Psoas muscle (tissue), 8 donors: ENCODE results near the gene TMTC2. TPM values are rescaled to one million over a fixed set of nuclear protein-coding genes. Genes with fewer than 3 reads are reported as not detected.

Experiments
- ATAC-seq, 4 donors: fragments of 200-7000 bp; cut with Tn5 transposase; one replicate each; pipeline ENCODE4 v1.9.1; 2020; ENCODE audit warnings: moderate library complexity in 3 of 4, mild to moderate bottlenecking in 2 of 4
- DNase-seq, 2 donors: peaks; one replicate each; pipeline ENCODE4 v3.0.0-alpha.2; 2020
- H3K27ac ChIP-seq: fragments of 200-600 bp; one replicate; pipeline ENCODE4 v1.8.0; 2022
- H3K27me3 ChIP-seq, 3 donors: fragments of 200-600 bp in 1 of 3; one replicate each; pipeline versions ENCODE4 v1.6.1 to v1.8.0; 2013 to 2022; ENCODE audit warnings: low read length in 2 of 3, mild to moderate bottlenecking in 2 of 3, moderate library complexity in 1 of 3; ENCODE audit not compliant: insufficient read depth in 3 of 3
- H3K36me3 ChIP-seq, 2 donors: fragments of 200-600 bp in 1 of 2; one replicate each; pipeline versions ENCODE4 v1.6.1 to v1.8.0; 2013 to 2022; ENCODE audit warnings: low read depth in 1 of 2, mild to moderate bottlenecking in 1 of 2, moderate library complexity in 1 of 2; ENCODE audit not compliant: insufficient read depth in 1 of 2
- H3K4me1 ChIP-seq: fragments of 200-600 bp; one replicate; pipeline ENCODE4 v1.8.0; 2022
- H3K4me3 ChIP-seq: fragments of 200-600 bp; one replicate; pipeline ENCODE4 v1.8.0; 2022; ENCODE audit warnings: mild to moderate bottlenecking
- H3K9me3 ChIP-seq: fragments of 200-600 bp; one replicate; pipeline ENCODE4 v1.8.0; 2022
- WGBS, 3 donors: extraction: QIAGEN DNeasy Blood & Tissue Kit; methylation state at CpG; one replicate each; pipeline versions ENCODE4 v1.1.6 to v1.1.7; 2013; 5-methylcytosine and 5-hydroxymethylcytosine counted together
- intact Hi-C, 2 donors: fragments of 100-400 bp; cut with DNase I; formaldehyde crosslinking; loops; one replicate each; pipeline versions ENCODE4 v1.11.0 to v1.14.2; 2022
- polyA plus RNA-seq, 3 donors: library from polyadenylated mRNA; stranded (reverse); fragments of 200-250 nt; gene quantifications; one replicate each; pipeline ENCODE4 v1.2.3, GENCODE V29; 2013
- total RNA-seq, 4 donors: library from RNA; stranded (reverse); fragmentation: NEBNext Ultra II Directional in 2 of 4; extraction: Animal tissue kit (Norgen Biotek cat#: 25700) in 2 of 4; gene quantifications; one replicate each; pipeline versions ENCODE4 v1.2.1 to v1.2.4, GENCODE V29; 2021 to 2023
- TF ChIP-seq, protein P1 (sequence below): fragments of 200-600 bp; IDR thresholded peaks from one replicate; pipeline ENCODE4 v1.8.0; 2022; ENCODE audit warnings: antibody characterized with exemption
- donor health status: healthy with polysubstance abuse.
- donor health status: DM: no; HTN: no; CAD: no; lungs with moderate emphysema.
- donor health status: Bipolar disorder and iron deficiency.
- donor health status: healthy.
- donor health status: DM: yes; HTN: yes; CAD: no.
- donor health status: DM: no; HTN: no; CAD: no.
- donor health status: DM: no; HTN: no; CAD: no.
- donor health status: DM: yes; HTN: yes; CAD: no.

The TMTC2 gene
- total and polyA plus RNA-seq, 7 donors: 0.85 to 2.7 (median 1.8) TPM

DNA sequence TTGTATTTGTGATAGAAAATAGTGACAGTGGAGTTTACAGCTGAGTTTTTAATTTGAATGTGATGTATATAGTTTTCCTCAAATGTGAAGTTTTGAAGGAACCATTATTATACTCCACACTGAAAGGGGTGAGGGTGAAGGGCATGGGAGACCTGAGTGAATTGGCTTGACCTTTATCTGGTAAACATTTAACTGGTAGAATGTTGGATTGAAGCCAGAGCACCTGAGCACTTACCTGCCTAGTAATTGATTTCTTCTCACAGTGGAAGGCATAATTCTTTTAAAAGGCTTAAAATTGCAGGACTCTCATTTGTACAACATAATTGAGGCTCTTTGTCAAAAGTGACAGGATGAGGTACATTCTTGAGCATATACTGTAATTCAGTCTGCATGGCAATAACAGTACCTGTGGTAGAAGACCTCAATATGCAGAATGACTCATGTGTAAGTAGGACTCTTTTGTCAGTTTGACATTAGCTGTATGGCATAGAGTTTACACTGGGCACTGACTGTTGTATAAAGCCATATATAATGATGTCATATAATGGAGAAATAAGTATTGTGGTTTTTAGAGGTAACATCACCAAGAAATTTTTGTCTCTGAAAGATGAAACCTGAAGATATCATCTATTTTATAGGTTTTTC, 309.6 kb downstream of the TMTC2 start:
- Histone ChIP-seq H3K4me3 (no peak overlapping the region), H3K27ac (no peak overlapping the region), H3K4me1 (no peaks in the 10 kb centered on the region), H3K27me3 (no peaks in the 10 kb centered on the region), H3K36me3 (no peaks in the 10 kb centered on the region), H3K9me3 (no peaks in the 10 kb centered on the region)
- ATAC-seq (no peak), DNase-seq (no peak)
- intact Hi-C loops: no loop called here
- TF ChIP-seq, protein P1, sequence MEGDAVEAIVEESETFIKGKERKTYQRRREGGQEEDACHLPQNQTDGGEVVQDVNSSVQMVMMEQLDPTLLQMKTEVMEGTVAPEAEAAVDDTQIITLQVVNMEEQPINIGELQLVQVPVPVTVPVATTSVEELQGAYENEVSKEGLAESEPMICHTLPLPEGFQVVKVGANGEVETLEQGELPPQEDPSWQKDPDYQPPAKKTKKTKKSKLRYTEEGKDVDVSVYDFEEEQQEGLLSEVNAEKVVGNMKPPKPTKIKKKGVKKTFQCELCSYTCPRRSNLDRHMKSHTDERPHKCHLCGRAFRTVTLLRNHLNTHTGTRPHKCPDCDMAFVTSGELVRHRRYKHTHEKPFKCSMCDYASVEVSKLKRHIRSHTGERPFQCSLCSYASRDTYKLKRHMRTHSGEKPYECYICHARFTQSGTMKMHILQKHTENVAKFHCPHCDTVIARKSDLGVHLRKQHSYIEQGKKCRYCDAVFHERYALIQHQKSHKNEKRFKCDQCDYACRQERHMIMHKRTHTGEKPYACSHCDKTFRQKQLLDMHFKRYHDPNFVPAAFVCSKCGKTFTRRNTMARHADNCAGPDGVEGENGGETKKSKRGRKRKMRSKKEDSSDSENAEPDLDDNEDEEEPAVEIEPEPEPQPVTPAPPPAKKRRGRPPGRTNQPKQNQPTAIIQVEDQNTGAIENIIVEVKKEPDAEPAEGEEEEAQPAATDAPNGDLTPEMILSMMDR: no peak

DNA sequence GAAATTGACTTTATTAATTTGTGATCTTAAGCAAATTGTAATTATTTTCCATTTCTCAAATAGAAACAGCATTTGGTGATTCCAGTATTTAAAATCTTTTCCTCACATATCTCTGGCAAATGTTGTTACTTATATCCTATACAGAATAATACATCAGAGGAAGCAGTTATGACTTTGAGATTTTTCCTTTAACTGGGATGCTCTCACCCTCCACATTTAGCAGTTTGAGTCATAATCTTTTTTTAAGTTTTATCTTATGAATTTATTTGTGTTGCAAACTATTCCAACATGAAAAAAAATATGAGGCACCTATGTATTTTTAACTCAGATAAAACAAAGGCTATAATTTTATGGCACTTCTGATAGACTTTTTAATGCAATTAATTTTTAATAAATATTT, 311.8 kb downstream of the TMTC2 start:
- intact Hi-C loops: no loop called here
- Histone ChIP-seq H3K9me3 (no peaks in the 10 kb centered on the region), H3K4me1 (no peaks in the 10 kb centered on the region), H3K27me3 (no peaks in the 10 kb centered on the region), H3K27ac (no peak overlapping the region), H3K36me3 (no peaks in the 10 kb centered on the region), H3K4me3 (no peak overlapping the region)
- DNase-seq (no peak), ATAC-seq (no peak)
- TF ChIP-seq, protein P1: no peak

DNA sequence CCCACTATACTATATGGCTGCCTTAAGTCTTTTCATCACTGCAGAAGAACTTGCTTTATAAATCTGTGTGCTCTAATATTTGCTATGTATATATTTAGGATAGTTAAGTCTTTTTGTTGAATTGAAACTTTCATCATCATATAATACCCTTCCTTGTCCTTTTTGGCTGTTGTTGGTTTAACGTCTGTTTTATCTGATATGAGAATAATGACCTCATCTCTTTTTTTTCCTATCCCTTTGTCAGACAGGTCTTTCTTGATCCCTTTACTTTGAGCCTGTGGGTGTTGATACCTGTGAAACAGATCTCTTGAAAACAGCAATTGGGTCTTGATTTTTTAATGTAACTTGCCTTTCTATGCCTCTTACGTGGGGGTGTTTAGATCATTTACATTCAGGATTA, 316.3 kb downstream of the TMTC2 start:
- Histone ChIP-seq H3K9me3 (no peaks in the 10 kb centered on the region), H3K4me1 (no peaks in the 10 kb centered on the region), H3K27ac (no peak overlapping the region), H3K36me3 (no peaks in the 10 kb centered on the region), H3K4me3 (no peak overlapping the region), H3K27me3 (no peaks in the 10 kb centered on the region)
- intact Hi-C loops: no loop called here
- TF ChIP-seq, protein P1: no peak
- ATAC-seq (no peak), DNase-seq (no peak)
- 47 to 49% (median 49%) methylated on average over 2 of the region's 2 CpGs for WGBS, 3 donors

DNA sequence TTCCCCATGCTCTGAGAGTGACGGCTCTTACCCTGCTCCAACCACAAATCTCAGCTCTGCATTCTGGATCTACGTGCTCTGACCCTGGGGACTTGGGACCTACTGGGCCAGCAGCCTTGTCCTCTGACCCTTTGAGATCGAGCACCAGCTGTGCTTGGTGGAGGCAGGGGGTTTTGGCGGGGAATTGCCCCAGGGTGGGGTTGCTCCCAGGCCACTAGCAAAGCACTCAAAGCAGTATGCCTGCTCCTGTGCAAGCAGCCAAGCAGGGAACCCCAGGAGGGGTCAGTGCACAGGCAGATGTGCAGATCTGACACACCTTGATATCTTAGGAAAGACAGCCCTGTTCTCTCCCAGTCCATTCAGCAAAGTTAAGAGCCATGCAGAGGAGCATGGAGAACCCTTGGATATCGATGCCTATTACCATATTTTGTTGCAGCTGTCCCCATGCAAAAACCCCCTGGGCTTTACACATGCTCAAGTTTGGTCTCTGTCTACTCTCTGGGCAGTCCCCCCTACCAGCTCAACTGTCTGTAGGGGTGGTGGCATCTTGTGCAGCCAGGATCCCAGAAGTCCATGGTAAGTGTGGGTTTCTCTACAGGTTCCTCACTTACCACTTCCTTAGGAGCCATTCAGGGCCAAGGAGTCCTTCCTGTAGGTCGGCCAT, 319.0 kb downstream of the TMTC2 start:
- 88 to 93% (median 91%) methylated on average over 6 of the region's 6 CpGs for WGBS, 3 donors
- Histone ChIP-seq H3K27ac (no peak overlapping the region), H3K9me3 (no peaks in the 10 kb centered on the region), H3K36me3 (no peaks in the 10 kb centered on the region), H3K4me3 (no peak overlapping the region), H3K27me3 (no peaks in the 10 kb centered on the region), H3K4me1 (no peaks in the 10 kb centered on the region)
- intact Hi-C loops: no loop called here
- ATAC-seq: no peak
- DNase-seq: no peak
- TF ChIP-seq, protein P1: no peak

DNA sequence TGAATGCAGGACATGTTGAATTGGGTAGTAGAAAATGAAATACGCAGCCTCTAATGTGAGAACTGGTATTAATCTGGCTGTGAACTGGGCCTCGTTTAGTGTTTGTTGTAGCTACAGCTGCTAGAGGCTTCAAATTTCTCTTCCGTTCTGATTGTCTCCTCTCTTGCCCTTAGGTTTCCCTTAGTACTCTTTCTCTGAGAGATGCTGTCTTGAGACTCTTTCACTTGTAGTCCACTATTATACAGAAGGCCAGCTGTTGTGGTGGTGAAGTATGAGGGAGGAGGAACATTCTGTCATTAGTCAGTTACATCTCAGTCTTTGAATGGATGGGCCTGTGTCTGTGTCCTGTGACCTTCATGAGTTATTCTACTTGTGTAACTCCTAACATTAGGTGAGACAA, 322.0 kb downstream of the TMTC2 start:
- no peaks in the 10 kb centered on the region for H3K9me3 ChIP-seq
- intact Hi-C loops: no loop called here
- H3K4me3 ChIP-seq: no peak overlapping the region
- H3K27me3 ChIP-seq: no peaks in the 10 kb centered on the region
- no peaks in the 10 kb centered on the region for H3K4me1 ChIP-seq
- TF ChIP-seq, protein P1: no peak
- ATAC-seq (no peak), DNase-seq (no peak)
- no peak overlapping the region for H3K27ac ChIP-seq
- H3K36me3 ChIP-seq: no peaks in the 10 kb centered on the region
- WGBS, 3 donors: 46 to 52% (median 47%) methylated on average over 3 of the region's 3 CpGs
